ENCODE results near the gene GMDS. TPM values are rescaled to one million over a fixed set of nuclear protein-coding genes. Genes with fewer than 3 reads are reported as not detected.

The GMDS gene
- polyA plus RNA-seq, 4 donors, result 29.7 to 80.9 (median 73.4) TPM

- no peak for DNase-seq (ENCODE audit: low read depth in 4 of 4, low spot score in 3 of 4)
Measured at GRCh38 chr6:1615151-1615852, 630.1 kb downstream of the GMDS start.

GRCh38 chr6:1614448-1615150, 630.8 kb downstream of the GMDS start:
- DNase-seq (ENCODE audit: low read depth in 4 of 4, low spot score in 3 of 4), result no peak

- no peak for DNase-seq (ENCODE audit: low read depth in 4 of 4, low spot score in 3 of 4)
Measured at GRCh38 chr6:1613688-1614447, 631.5 kb downstream of the GMDS start.

- DNase-seq (ENCODE audit: low read depth in 4 of 4, low spot score in 3 of 4), result no peak
Measured at GRCh38 chr6:1613346-1613687, 632.1 kb downstream of the GMDS start.

- DNase-seq (ENCODE audit: low read depth in 4 of 4, low spot score in 3 of 4), result no peak
Measured at GRCh38 chr6:1612974-1613306, 632.5 kb downstream of the GMDS start.

GRCh38 chr6:1612299-1612973, 633.0 kb downstream of the GMDS start:
- DNase-seq (ENCODE audit: low read depth in 4 of 4, low spot score in 3 of 4), result no peak

GRCh38 chr6:1611572-1612298, 633.7 kb downstream of the GMDS start:
- no peak for DNase-seq (ENCODE audit: low read depth in 4 of 4, low spot score in 3 of 4)

- no peak for DNase-seq (ENCODE audit: low read depth in 4 of 4, low spot score in 3 of 4)
Measured at GRCh38 chr6:1611322-1611571, 634.2 kb downstream of the GMDS start.

GRCh38 chr6:1610497-1611321, 634.7 kb downstream of the GMDS start:
- DNase-seq (ENCODE audit: low read depth in 4 of 4, low spot score in 3 of 4), result no peak

- DNase-seq (ENCODE audit: low read depth in 4 of 4, low spot score in 3 of 4), result peak in 3 of 4 donors; percentile 87 to 91 (median 87)
Measured at GRCh38 chr6:1609648-1610496, 635.5 kb downstream of the GMDS start, which contains the start of gene FOXC1. TSS of gene FOXC1 (plus strand) at chr6:1609915. CDS start at chr6:1610446, 531 bp downstream.

GRCh38 chr6:1609041-1609647, 636.3 kb downstream of the GMDS start:
- DNase-seq (ENCODE audit: low read depth in 4 of 4, low spot score in 3 of 4), result no peak

- no peak for DNase-seq (ENCODE audit: low read depth in 4 of 4, low spot score in 3 of 4)
Measured at GRCh38 chr6:1608222-1609040, 637.0 kb downstream of the GMDS start.

GRCh38 chr6:1607516-1608221, 637.7 kb downstream of the GMDS start:
- DNase-seq (ENCODE audit: low read depth in 4 of 4, low spot score in 3 of 4), result no peak

GRCh38 chr6:1606780-1607515, 638.5 kb downstream of the GMDS start:
- DNase-seq (ENCODE audit: low read depth in 4 of 4, low spot score in 3 of 4), result no peak

- no peak for DNase-seq (ENCODE audit: low read depth in 4 of 4, low spot score in 3 of 4)
Measured at GRCh38 chr6:1605893-1606779, 639.3 kb downstream of the GMDS start.

Measured in left renal pelvis (tissue), 4 donors.